ENCODE data around the gene IREB2. TPM values are rescaled to one million over a fixed set of nuclear protein-coding genes. Genes with fewer than 3 reads are reported as not detected.
A peak's percentile ranks its signal among the peaks of the same experiment; 100 is the strongest.
"Not testable (repeated sequence)": the region's sequence is repeated elsewhere in the genome, so short reads cannot be mapped to it uniquely, and the experiment has no call there.

Gene IREB2
- total RNA-seq, 5 donors from 2014 or later (not counting 1 experiment from before 2014, with no cell fraction given) = 58.7 to 71.5 (median 65.1) TPM

- H3K36me3 Mint-ChIP-seq; H3K36me3 ChIP-seq (ENCODE audit: control insufficient read depth in 2 of 2, extremely low read depth in 1 of 2, insufficient read depth in 1 of 2, low read length in 1 of 2); DNase-seq; H3K27ac ChIP-seq (ENCODE audit: low read length); H3K9me3 Mint-ChIP-seq; CTCF ChIA-PET; H3K27me3 ChIP-seq (replicated peaks in 1 of 2; ENCODE audit: control insufficient read depth in 2 of 2, extremely low read depth in 1 of 2, insufficient read depth in 2 of 2, low read length in 1 of 2); H3K27ac Mint-ChIP-seq; POLR2A ChIA-PET; H3K27me3 Mint-ChIP-seq; H3K4me3 Mint-ChIP-seq; H3K4me3 ChIP-seq (ENCODE audit: control insufficient read depth in 1 of 2, extremely low read depth in 1 of 2, low read length in 1 of 2); H3K9me3 ChIP-seq; ATAC-seq (replicated peaks in 1 of 4): not testable (repeated sequence)
- H3K4me1 Mint-ChIP-seq = peaks cover 20 to 24% (median 23%) of the 10 kb centered on the region in 3 donors
- 70% methylated on average over 4 of the region's 6 CpGs for WGBS (ENCODE audit: insufficient coverage)
- H3K4me1 ChIP-seq (ENCODE audit: control insufficient read depth in 1 of 2, extremely low read depth in 1 of 2, insufficient read depth in 2 of 2, low read length in 2 of 2) = peaks cover 12 to 15% of the 10 kb centered on the region in 2 experiments
Observed at GRCh38 chr15:78434711-78435110, 3.3 kb upstream of the IREB2 start.

GRCh38 chr15:78437107-78437761 lies 782 bp upstream of the IREB2 start:
- H3K4me1 Mint-ChIP-seq = peaks cover 36 to 46% (median 39%) of the 10 kb centered on the region in 3 donors
- peaks cover 0 to 23% of the 10 kb centered on the region in 2 donors for H3K36me3 ChIP-seq (ENCODE audit: control insufficient read depth in 2 of 2, extremely low read depth in 1 of 2, insufficient read depth in 1 of 2, low read length in 1 of 2)
- H3K27me3 ChIP-seq (replicated peaks in 1 of 2; ENCODE audit: control insufficient read depth in 2 of 2, extremely low read depth in 1 of 2, insufficient read depth in 2 of 2, low read length in 1 of 2) = no peaks in the 10 kb centered on the region
- H3K27ac Mint-ChIP-seq = peak overlapping the region; percentile 95 to 96
- no peak for ATAC-seq (replicated peaks in 1 of 4)
- no peaks in the 10 kb centered on the region for H3K27me3 Mint-ChIP-seq
- peaks cover 9% of the 10 kb centered on the region for H3K36me3 Mint-ChIP-seq
- peak in 1 of 35 experiments; percentile 0 for DNase-seq
- H3K9me3 Mint-ChIP-seq = no peaks in the 10 kb centered on the region
- H3K4me3 Mint-ChIP-seq = peak overlapping the region; percentile 91 to 98 (median 95)
- H3K9me3 ChIP-seq = no peaks in the 10 kb centered on the region
- WGBS (ENCODE audit: insufficient coverage) = 18% methylated on average over 11 of the region's 11 CpGs
- ChIA-PET CTCF (interaction anchor here in 1 of 2 donors (0.9 to 1.6 kb wide), 3 partner anchors 14 to 138 kb away, joined by 3 to 9 read pairs (median 7); partner anchors contain the start of gene SKIC8), POLR2A (interaction anchor here (0.6 to 1.7 kb wide), 5 partner anchors 13 to 443 kb away, joined by 3 to 16 read pairs (median 6); partner anchors contain the start of genes PSMA4 (in 1 of the 2) and SKIC8 (in 1 of the 2))
- peak overlapping the region; percentile 94 to 99 for H3K4me3 ChIP-seq (ENCODE audit: control insufficient read depth in 1 of 2, extremely low read depth in 1 of 2, low read length in 1 of 2)
- H3K4me1 ChIP-seq (ENCODE audit: control insufficient read depth in 1 of 2, extremely low read depth in 1 of 2, insufficient read depth in 2 of 2, low read length in 2 of 2) = peaks cover 17 to 27% of the 10 kb centered on the region in 2 experiments
- peak overlapping the region; percentile 90 for H3K27ac ChIP-seq (ENCODE audit: low read length)

DNA sequence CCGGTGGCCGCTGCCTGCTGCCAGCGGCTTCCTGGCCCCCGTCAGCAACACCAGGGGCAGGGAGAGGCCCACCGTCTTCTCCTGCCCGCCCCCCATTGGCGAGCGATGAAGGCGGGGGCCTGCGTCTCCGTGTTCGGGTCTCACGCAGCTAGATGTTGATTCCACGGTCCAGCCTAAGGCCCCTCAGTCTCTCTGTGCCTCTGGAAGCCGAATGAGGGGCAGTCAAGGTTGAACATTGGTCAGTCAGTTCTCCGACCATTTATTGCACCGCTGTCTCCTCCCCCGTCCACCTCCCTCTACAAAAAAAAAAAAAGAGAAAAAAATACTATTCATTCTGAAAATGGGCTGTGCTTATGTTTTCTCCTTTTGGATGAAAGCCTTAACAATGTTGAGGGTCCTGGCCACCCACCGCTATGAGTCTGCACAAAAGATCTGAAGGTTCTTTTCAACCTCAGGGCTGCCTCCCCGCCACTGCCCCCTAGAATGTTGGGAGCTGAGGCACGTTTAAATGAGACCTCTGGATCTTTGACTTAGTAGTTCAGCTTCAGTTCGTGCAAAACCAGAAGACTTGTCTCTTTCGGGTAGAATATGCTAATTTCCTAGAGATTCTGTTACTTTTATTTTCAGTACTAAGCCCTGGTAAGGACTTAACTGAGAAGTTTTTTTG lies 736 bp downstream of the IREB2 start:
- peaks cover 0 to 33% of the 10 kb centered on the region in 2 donors for H3K36me3 ChIP-seq (ENCODE audit: control insufficient read depth in 2 of 2, extremely low read depth in 1 of 2, insufficient read depth in 1 of 2, low read length in 1 of 2)
- peaks cover 20% of the 10 kb centered on the region for H3K36me3 Mint-ChIP-seq
- H3K27ac ChIP-seq (ENCODE audit: low read length) = peak overlapping the region; percentile 90
- no peaks in the 10 kb centered on the region for H3K27me3 Mint-ChIP-seq
- WGBS (ENCODE audit: insufficient coverage) = 1% methylated on average over 11 of the region's 23 CpGs
- ChIA-PET CTCF (interaction anchor here in 1 of 2 donors (1.1 to 1.6 kb wide), 2 partner anchors 130 to 139 kb away, joined by 3 to 7 read pairs; partner anchors contain the start of gene SKIC8), POLR2A (interaction anchor here (0.7 to 1.7 kb wide), 3 partner anchors 10 to 139 kb away, joined by 3 to 16 read pairs (median 8); partner anchors contain the start of genes PSMA4 (in 1 of the 2) and SKIC8 (in 1 of the 2))
- H3K4me3 Mint-ChIP-seq = peak overlapping the region; percentile 91 to 98 (median 95)
- peak overlapping the region; percentile 84 to 87 for H3K27ac Mint-ChIP-seq
- H3K27me3 ChIP-seq (replicated peaks in 1 of 2; ENCODE audit: control insufficient read depth in 2 of 2, extremely low read depth in 1 of 2, insufficient read depth in 2 of 2, low read length in 1 of 2) = no peaks in the 10 kb centered on the region
- ATAC-seq (replicated peaks in 1 of 4) (no peak), DNase-seq (peak in 5 of 35 experiments; percentile 5 to 40 (median 8))
- H3K9me3 ChIP-seq = no peaks in the 10 kb centered on the region
- H3K4me1 ChIP-seq (ENCODE audit: control insufficient read depth in 1 of 2, extremely low read depth in 1 of 2, insufficient read depth in 2 of 2, low read length in 2 of 2) = peaks cover 17 to 27% of the 10 kb centered on the region in 2 experiments
- H3K4me3 ChIP-seq (ENCODE audit: control insufficient read depth in 1 of 2, extremely low read depth in 1 of 2, low read length in 1 of 2) = peak overlapping the region; percentile 89 to 99
- H3K9me3 Mint-ChIP-seq = no peaks in the 10 kb centered on the region
- peaks cover 51 to 58% (median 51%) of the 10 kb centered on the region in 3 donors for H3K4me1 Mint-ChIP-seq

- Mint-ChIP-seq H3K27me3 (no peaks in the 10 kb centered on the region), H3K4me3 (peak overlapping the region in 2 of 3 donors; percentile 13 to 34), H3K27ac (no peak overlapping the region), H3K9me3 (no peaks in the 10 kb centered on the region), H3K4me1 (peaks cover 65 to 69% (median 65%) of the 10 kb centered on the region in 3 donors), H3K36me3 (peaks cover 31% of the 10 kb centered on the region)
- Histone ChIP-seq H3K4me1 (ENCODE audit: control insufficient read depth in 1 of 2, extremely low read depth in 1 of 2, insufficient read depth in 2 of 2, low read length in 2 of 2) (peaks cover 17 to 27% of the 10 kb centered on the region in 2 experiments), H3K27me3 (replicated peaks in 1 of 2; ENCODE audit: control insufficient read depth in 2 of 2, extremely low read depth in 1 of 2, insufficient read depth in 2 of 2, low read length in 1 of 2) (no peaks in the 10 kb centered on the region), H3K36me3 (ENCODE audit: control insufficient read depth in 2 of 2, extremely low read depth in 1 of 2, insufficient read depth in 1 of 2, low read length in 1 of 2) (peaks cover 0 to 44% of the 10 kb centered on the region in 2 donors), H3K4me3 (ENCODE audit: control insufficient read depth in 1 of 2, extremely low read depth in 1 of 2, low read length in 1 of 2) (no peak overlapping the region), H3K9me3 (no peaks in the 10 kb centered on the region), H3K27ac (ENCODE audit: low read length) (no peak overlapping the region)
- no peak for ATAC-seq (replicated peaks in 1 of 4)
- no peak for DNase-seq
- 60% methylated on average over 1 of the region's 3 CpGs for WGBS (ENCODE audit: insufficient coverage)
- ChIA-PET POLR2A (no interaction called here), CTCF (interaction anchor here in 1 of 2 donors (0.9 kb wide), 1 partner anchor 18 kb away, joined by 4 read pairs; no protein-coding TSS in a partner anchor)
Observed at GRCh38 chr15:78440375-78441373, 2.7 kb downstream of the IREB2 start.

DNA sequence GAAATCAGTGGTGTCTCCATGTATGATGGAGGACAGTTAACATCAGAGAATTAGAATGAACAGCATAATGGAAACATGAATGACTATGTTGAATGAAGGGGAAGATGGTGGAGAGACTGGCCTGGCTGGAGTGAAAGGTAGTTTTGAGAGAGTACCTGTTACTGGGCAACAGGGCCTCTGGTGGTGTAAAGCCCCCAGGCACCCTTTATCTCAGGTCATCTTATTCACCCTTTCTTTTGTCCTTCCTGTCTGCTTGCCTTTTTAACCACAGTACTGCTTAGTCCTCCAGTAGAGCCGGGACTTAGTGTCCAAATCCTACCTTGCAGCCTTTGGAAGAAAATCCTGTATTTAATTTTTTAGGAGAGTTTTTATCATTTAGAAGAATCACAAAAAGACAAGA lies 6.2 kb downstream of the IREB2 start:
- ATAC-seq (replicated peaks in 1 of 4) = no peak
- CTCF ChIA-PET = interaction anchor here in 1 of 2 donors (0.6 kb wide), 1 partner anchor 44 kb away, joined by 14 read pairs; no protein-coding TSS in a partner anchor
- Mint-ChIP-seq H3K4me3 (no peak overlapping the region), H3K27ac (peak overlapping the region in 1 of 2 donors; percentile 27), H3K27me3 (no peaks in the 10 kb centered on the region), H3K4me1 (peaks cover 72 to 80% (median 77%) of the 10 kb centered on the region in 3 donors), H3K36me3 (peaks cover 49% of the 10 kb centered on the region), H3K9me3 (no peaks in the 10 kb centered on the region)
- WGBS (ENCODE audit: insufficient coverage) = no CpG with 5 or more reads among the region's 1 CpG
- DNase-seq = no peak
- Histone ChIP-seq H3K4me1 (ENCODE audit: control insufficient read depth in 1 of 2, extremely low read depth in 1 of 2, insufficient read depth in 2 of 2, low read length in 2 of 2) (peaks cover 10 to 23% of the 10 kb centered on the region in 2 experiments), H3K27me3 (replicated peaks in 1 of 2; ENCODE audit: control insufficient read depth in 2 of 2, extremely low read depth in 1 of 2, insufficient read depth in 2 of 2, low read length in 1 of 2) (no peaks in the 10 kb centered on the region), H3K9me3 (no peaks in the 10 kb centered on the region), H3K27ac (ENCODE audit: low read length) (no peak overlapping the region), H3K36me3 (ENCODE audit: control insufficient read depth in 2 of 2, extremely low read depth in 1 of 2, insufficient read depth in 1 of 2, low read length in 1 of 2) (peaks cover under 1 to 61% of the 10 kb centered on the region in 2 donors), H3K4me3 (ENCODE audit: control insufficient read depth in 1 of 2, extremely low read depth in 1 of 2, low read length in 1 of 2) (no peak overlapping the region)
- POLR2A ChIA-PET = interaction anchor here in 1 of 2 donors (0.6 kb wide), 1 partner anchor 99 kb away, joined by 3 read pairs; no protein-coding TSS in a partner anchor

Data from T-cell (primary cell).